HCT116 (cell line): Measurements from ENCODE around the gene ASB10.

Source experiments
- ATF3 ChIP-seq: IDR thresholded peaks from 2 replicates; pipeline ENCODE4 v1.6.1; 2012
- CBX3 ChIP-seq: IDR thresholded peaks from 2 replicates; pipeline ENCODE4 v1.6.1; 2012; ENCODE audit warnings: low read depth
- CTCF ChIP-seq, 3 experiments: fragments of 200-600 bp in 1 of 3; sonication (generic) in 1 of 3; IDR thresholded peaks in 2 of 3; conservative IDR thresholded peaks in 1 of 3; 2 replicates each; pipeline ENCODE4 v1.5.1; 2012 to 2017; ENCODE audit warnings: low read depth in 2 of 3, low read length in 2 of 3, antibody characterized with exemption in 1 of 3, borderline replicate concordance in 1 of 3, control low read depth in 1 of 3, mild to moderate bottlenecking in 1 of 3, mixed read lengths in 1 of 3, mixed run types in 1 of 3, moderate library complexity in 1 of 3; ENCODE audit not compliant: insufficient read depth in 1 of 3
- EZH2 ChIP-seq: fragments of 200-600 bp; sonication (generic); IDR thresholded peaks from 2 replicates; pipeline ENCODE4 v1.6.1; 2017; ENCODE audit warnings: antibody characterized with exemption, mixed run types
- EZH2phosphoT487 ChIP-seq: fragments of 200-600 bp; IDR thresholded peaks from 2 replicates; pipeline ENCODE4 v1.6.1; 2018; ENCODE audit warnings: antibody characterized with exemption, borderline replicate concordance
- POLR2A ChIP-seq: IDR thresholded peaks from 2 replicates; pipeline ENCODE4 v1.7.0; 2011; ENCODE audit warnings: borderline replicate concordance; ENCODE audit not compliant: insufficient read depth, insufficient read length; ENCODE audit errors: extremely low read depth
- POLR2AphosphoS5 ChIP-seq: IDR thresholded peaks from 2 replicates; pipeline ENCODE4 v1.6.1; 2011; ENCODE audit warnings: mild to moderate bottlenecking, low read depth, low read length, moderate library complexity
- YY1 ChIP-seq: IDR thresholded peaks from 2 replicates; pipeline ENCODE4 v1.6.1; 2011; ENCODE audit warnings: low read length, low read depth, moderate library complexity, mild to moderate bottlenecking; ENCODE audit not compliant: insufficient replicate concordance; ENCODE audit errors: extremely low read depth
- TF ChIP-seq, protein P1 (sequence below): IDR thresholded peaks from 2 replicates; pipeline ENCODE4 v1.6.1; 2012; ENCODE audit warnings: low read depth

- TF ChIP-seq CTCF (IDR thresholded peaks at IDR 0.05 in 2 of 3, conservative IDR thresholded peaks at IDR 0.05 in 1 of 3; ENCODE audit: borderline replicate concordance in 1 of 3, insufficient read depth in 1 of 3, low read depth in 2 of 3, low read length in 2 of 3) = no peak
- TF ChIP-seq POLR2A = no peak
- TF ChIP-seq, protein P1, sequence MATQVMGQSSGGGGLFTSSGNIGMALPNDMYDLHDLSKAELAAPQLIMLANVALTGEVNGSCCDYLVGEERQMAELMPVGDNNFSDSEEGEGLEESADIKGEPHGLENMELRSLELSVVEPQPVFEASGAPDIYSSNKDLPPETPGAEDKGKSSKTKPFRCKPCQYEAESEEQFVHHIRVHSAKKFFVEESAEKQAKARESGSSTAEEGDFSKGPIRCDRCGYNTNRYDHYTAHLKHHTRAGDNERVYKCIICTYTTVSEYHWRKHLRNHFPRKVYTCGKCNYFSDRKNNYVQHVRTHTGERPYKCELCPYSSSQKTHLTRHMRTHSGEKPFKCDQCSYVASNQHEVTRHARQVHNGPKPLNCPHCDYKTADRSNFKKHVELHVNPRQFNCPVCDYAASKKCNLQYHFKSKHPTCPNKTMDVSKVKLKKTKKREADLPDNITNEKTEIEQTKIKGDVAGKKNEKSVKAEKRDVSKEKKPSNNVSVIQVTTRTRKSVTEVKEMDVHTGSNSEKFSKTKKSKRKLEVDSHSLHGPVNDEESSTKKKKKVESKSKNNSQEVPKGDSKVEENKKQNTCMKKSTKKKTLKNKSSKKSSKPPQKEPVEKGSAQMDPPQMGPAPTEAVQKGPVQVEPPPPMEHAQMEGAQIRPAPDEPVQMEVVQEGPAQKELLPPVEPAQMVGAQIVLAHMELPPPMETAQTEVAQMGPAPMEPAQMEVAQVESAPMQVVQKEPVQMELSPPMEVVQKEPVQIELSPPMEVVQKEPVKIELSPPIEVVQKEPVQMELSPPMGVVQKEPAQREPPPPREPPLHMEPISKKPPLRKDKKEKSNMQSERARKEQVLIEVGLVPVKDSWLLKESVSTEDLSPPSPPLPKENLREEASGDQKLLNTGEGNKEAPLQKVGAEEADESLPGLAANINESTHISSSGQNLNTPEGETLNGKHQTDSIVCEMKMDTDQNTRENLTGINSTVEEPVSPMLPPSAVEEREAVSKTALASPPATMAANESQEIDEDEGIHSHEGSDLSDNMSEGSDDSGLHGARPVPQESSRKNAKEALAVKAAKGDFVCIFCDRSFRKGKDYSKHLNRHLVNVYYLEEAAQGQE = no peak
- TF ChIP-seq CBX3 = no peak
- TF ChIP-seq EZH2phosphoT487 = no peak
- no peak for TF ChIP-seq YY1
- TF ChIP-seq ATF3 = no peak
- TF ChIP-seq POLR2AphosphoS5 = no peak
- no peak for TF ChIP-seq EZH2
These were observed 45.0 kb downstream of the ASB10 start for GRCh38 chr7:151141855-151142685.
